Stimulated activated CD4-positive, alpha-beta T cell treated with anti-CD3 and anti-CD28 coated beads, Interleukin-12 subunit alpha, Interleukin-12 subunit beta, amount 100 ng/mL, for 48 hours (primary cell): ENCODE measurements around the gene KPTN.

Source experiments
- DNase-seq, 3 donors: peaks; one replicate each; pipeline ENCODE4 v3.0.0-alpha.2; 2020; ENCODE audit warnings: low read depth in 2 of 3, low spot score in 1 of 3

Gene KPTN

DNA sequence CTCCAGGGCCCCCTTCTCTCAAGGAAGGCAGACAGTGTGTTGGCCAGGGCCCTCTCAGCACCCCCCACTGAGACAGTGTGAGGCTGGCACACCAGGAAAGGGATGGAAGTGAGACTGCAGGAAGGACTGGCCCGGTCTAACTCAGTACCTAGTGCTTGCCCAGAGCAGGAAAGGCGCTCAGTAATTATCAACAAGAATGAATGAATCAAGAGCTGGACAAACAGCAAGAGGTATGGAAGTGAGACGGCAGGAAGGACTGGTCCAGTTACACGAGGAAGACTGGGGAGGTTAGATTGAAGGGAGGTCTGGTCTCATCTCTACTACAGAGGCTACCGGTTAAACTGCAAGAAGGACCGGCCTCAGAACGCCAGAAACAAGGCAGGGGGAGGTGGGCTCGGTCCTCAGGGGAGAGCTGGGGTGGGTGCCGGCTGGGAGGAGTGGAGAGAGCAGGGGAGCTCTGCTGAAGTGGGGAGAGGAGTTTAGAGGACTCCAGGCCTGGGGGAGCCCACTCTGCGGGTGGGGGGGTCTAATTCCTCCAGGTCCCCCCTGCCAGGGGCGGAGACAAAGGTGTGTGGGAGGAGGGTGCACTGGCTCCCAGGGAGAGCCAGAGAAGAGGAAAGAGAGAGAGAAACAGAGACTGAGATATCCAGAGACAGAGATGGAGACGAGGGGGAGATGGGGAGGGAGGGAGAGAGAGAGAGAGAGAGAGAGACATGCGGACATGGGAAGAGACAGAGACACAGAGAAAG, 13.4 kb downstream of the KPTN start:
- DNase-seq: no peak

- no peak for DNase-seq
Measured at GRCh38 chr19:47469719-47470118, 14.3 kb downstream of the KPTN start.

DNA sequence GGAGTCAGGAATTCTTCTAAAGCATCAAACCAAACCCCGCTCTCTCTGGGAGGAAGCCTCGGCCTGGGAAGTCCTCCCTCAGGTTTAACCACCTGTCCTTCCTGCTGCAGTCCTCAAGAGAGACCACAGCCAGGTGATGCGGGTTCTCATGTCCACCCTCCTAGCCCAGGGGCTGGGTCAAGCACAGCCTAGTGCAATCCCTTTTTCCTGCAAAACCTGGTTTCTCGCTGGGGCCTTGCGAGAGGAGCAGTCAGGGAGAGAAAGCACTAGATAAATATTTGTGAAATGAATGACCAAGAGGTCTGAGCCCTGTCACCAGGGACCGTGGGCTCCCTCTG, 14.7 kb downstream of the KPTN start:
- no peak for DNase-seq

DNA sequence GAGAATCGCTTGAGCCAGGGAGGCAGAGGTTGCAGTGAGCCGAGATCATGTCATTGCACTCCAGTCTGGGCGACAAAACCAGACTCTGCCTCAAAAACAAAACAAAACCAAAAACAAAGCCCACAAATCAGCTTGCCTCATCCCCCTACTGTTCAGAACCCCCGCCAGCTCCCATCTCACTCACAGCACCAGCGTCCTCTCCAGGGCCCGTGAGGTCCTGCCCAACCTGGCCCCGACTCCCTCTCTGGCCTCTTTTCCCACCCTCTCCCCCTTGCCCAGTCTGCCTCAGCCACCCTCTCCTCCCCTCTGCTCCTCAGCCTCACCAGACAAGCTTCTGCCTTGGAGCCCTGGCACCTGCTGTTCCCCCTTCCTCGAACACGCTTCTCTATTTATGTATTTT, 16.1 kb downstream of the KPTN start:
- DNase-seq: no peak

- DNase-seq: no peak
Measured at GRCh38 chr19:47465957-47466356, 18.1 kb downstream of the KPTN start.

DNA sequence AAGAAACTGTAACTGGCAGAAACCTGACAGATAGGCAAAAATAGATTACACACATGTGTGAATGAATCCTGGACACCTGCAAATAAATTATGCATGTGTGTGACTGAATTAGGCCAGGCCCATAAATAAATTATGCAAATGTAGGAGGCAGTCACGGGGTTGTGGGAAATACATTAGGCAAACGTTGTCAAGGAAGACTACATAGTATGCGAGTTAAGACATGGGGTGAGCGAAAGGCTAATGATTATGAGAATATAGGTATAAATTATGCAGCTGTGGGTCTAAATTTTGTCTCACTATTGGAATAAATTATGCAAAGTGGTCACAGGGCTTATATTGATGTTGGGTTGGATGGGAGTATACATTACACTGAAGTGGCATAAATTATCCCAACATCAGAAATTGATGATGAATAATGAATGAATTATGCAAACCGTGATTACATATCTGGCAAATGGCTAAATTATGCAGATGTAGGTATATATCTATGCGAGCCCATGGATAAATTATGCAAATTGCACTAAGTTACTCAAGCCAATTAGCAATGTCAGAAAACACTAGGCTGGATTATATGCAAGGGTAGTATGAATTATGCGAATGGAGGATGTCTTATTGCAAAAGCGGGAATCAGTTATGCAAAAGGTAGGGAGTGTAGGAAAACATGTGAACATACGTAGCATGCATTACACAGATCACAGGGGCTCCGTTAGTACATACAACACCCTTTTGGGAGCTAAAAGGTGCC, 19.2 kb downstream of the KPTN start:
- DNase-seq: no peak

DNA sequence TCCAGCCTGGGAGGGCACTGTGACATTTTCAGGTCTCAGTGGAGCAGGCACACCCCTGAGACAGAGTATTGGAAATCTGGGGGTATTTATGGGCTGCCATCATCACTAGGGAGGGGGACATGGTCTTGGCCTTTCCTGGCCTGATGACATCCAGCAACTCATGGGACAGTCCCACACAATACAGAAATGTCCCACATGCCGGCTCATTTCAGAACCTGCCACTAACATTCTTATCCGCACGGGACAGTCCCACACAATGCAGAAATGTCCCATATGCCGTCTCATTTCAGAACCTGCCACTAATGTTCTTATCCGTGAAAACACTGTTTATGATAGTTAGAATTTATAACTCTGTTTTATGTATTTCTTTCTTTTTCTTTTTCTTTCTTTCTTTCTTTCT, 22.1 kb downstream of the KPTN start:
- no peak for DNase-seq

- no peak for DNase-seq
Measured at GRCh38 chr19:47459477-47459876, 24.5 kb downstream of the KPTN start.

- no peak for DNase-seq
Measured at GRCh38 chr19:47458672-47459071, 25.3 kb downstream of the KPTN start.

- DNase-seq: no peak
Measured at GRCh38 chr19:47456721-47457474, 27.1 kb downstream of the KPTN start.

- DNase-seq: no peak
Measured at GRCh38 chr19:47450478-47450877, 33.5 kb downstream of the KPTN start.

GRCh38 chr19:47448360-47448727, 35.7 kb downstream of the KPTN start:
- no peak for DNase-seq

DNA sequence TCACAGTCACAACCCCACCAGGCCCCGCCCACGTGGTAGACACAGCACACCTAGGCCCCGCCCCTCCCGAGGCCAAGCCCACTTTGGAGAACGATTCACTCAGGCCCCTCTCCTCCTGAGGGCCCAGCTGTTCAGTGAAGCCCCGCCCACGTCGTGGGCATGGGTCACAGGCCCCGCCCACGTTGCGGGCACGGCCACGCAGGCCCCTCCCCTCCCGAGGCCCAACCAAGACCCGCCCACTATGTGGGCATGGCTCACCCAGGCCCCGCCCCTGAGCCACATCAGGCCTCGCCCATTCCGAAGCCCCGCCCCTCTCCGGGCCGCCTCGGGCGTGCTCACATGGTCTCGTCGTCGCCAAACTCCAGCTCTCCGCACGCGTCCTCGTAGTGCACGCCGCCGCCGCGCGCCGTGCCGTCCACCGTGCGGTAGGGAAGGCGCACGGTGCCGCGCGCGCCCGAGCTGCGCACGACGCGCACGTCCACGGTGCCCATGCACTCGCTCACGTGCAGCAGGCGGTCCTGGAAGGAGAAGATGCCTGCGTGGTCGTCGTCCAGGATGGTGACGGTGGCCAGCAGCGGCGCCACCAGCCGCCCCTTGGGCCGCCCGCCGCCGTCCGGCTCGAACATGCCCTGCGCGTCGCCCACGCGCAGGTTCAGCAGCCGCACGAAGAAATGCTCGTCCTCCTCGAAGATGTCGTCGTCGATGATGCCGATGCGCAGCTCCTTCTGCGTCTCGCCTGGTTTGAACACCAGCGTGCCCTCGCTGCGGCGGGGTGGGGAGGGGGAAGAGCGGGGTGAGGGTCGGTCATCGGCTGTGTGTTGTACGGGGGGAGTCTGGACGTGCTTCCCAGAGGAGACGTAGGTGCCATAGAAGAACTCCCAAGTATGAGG, 36.3 kb downstream of the KPTN start:
- DNase-seq: peak; percentile 59 to 76 (median 64)

- peak in 1 of 3 donors; percentile 29 for DNase-seq
Measured at GRCh38 chr19:47446534-47447469, 37.2 kb downstream of the KPTN start.

- peak in 1 of 3 donors; percentile 26 for DNase-seq
Measured at GRCh38 chr19:47445937-47446402, 38.0 kb downstream of the KPTN start.

GRCh38 chr19:47445527-47445926, 38.5 kb downstream of the KPTN start:
- DNase-seq: no peak

- DNase-seq: no peak
Measured at GRCh38 chr19:47444388-47444821, 39.6 kb downstream of the KPTN start.

GRCh38 chr19:47443331-47443730, 40.7 kb downstream of the KPTN start:
- no peak for DNase-seq

- DNase-seq: no peak
Measured at GRCh38 chr19:47438793-47439220, 45.2 kb downstream of the KPTN start.

DNA sequence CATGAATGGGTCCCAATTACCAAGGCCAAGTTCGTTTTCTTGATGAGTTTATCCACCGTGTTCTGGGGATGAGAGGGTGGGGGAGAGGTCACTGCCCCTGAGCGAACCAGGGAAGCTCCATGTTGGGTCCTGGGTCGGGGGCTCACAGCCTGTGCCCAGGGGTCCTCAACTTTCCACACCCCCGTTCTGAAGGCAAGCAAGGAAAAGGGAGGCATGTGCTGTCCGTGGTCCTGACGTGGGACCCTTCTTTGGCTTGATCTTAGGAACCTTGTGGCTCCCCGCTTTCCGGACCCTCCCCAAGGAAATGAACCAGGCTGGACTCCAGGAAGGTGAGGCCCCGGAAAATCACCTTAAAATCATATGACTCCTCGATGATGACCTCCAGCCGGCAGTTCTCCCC, 46.5 kb downstream of the KPTN start:
- DNase-seq: no peak
